Measurements from ENCODE around the gene KNSTRN.

KNSTRN gene, protein sequence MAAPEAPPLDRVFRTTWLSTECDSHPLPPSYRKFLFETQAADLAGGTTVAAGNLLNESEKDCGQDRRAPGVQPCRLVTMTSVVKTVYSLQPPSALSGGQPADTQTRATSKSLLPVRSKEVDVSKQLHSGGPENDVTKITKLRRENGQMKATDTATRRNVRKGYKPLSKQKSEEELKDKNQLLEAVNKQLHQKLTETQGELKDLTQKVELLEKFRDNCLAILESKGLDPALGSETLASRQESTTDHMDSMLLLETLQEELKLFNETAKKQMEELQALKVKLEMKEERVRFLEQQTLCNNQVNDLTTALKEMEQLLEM

GRCh38 chr15:40382580-40383456 is at the start of gene KNSTRN:
KNSTRN (plus strand) TSS chr15:40382721; CDS start chr15:40382836, 115 bp downstream.
- Histone ChIP-seq H3K27ac (ENCODE audit: low read depth, low read length) (no peak within 1 kb of the TSS), H3K9ac (ENCODE audit: low read depth in 1 of 2, low read length in 2 of 2) (peak within 1 kb of the TSS; percentile 74 to 84), H3K4me3 (ENCODE audit: low read depth in 1 of 2, low read length in 2 of 2) (peak within 1 kb of the TSS; percentile 88 to 90), H3K27me3 (ENCODE audit: control insufficient read depth in 1 of 2, insufficient read depth in 2 of 2, low read length in 2 of 2) (no peaks in the 10 kb centered on the region), H3K36me3 (ENCODE audit: control insufficient read depth in 1 of 2, insufficient read depth in 2 of 2, low read length in 2 of 2) (peaks cover 8 to 10% of the 10 kb centered on the region in 2 donors), H3K4me1 (ENCODE audit: control insufficient read depth in 1 of 2, insufficient read depth in 2 of 2, low read length in 2 of 2) (peaks cover 8 to 9% of the 10 kb centered on the region in 2 donors), H3K9me3 (ENCODE audit: control insufficient read depth in 1 of 2, low read length in 2 of 2) (no peaks in the 10 kb centered on the region)

GRCh38 chr15:40333922-40334492 is 48.5 kb upstream of the KNSTRN start:
- Histone ChIP-seq H3K9me3 (ENCODE audit: control insufficient read depth in 1 of 2, low read length in 2 of 2) (no peaks in the 10 kb centered on the region), H3K27me3 (ENCODE audit: control insufficient read depth in 1 of 2, insufficient read depth in 2 of 2, low read length in 2 of 2) (no peaks in the 10 kb centered on the region), H3K27ac (ENCODE audit: low read depth, low read length) (peak overlapping the region; percentile 77), H3K4me1 (ENCODE audit: control insufficient read depth in 1 of 2, insufficient read depth in 2 of 2, low read length in 2 of 2) (peaks cover 48% of the 10 kb centered on the region in 2 donors), H3K36me3 (ENCODE audit: control insufficient read depth in 1 of 2, insufficient read depth in 2 of 2, low read length in 2 of 2) (no peaks in the 10 kb centered on the region), H3K9ac (ENCODE audit: low read depth in 1 of 2, low read length in 2 of 2) (peak overlapping the region in 1 of 2 donors; percentile 27), H3K4me3 (ENCODE audit: low read depth in 1 of 2, low read length in 2 of 2) (peak overlapping the region in 1 of 2 donors; percentile 8)

DNA sequence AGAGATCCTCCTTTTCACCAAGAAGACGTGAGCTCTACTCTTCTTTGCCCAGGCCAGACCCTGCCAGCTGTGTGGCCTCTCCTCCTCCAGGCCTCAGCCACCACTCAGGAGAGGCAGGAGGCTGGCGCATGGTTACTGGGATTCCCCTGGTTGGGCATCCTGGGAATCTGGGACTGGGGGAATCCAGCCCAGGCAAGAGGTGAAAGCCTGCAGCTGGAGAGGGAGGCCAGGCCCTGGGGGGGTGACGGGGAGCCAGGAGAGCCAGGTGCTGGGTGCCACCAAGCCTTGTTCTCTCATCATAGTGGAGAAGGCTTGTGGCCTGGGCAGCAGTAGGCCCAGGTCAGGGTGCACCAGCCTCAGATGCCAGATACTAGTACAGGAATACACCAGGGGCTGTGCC is 48.0 kb upstream of the KNSTRN start:
- Histone ChIP-seq H3K9ac (ENCODE audit: low read depth in 1 of 2, low read length in 2 of 2) (peak overlapping the region in 1 of 2 donors; percentile 27), H3K36me3 (ENCODE audit: control insufficient read depth in 1 of 2, insufficient read depth in 2 of 2, low read length in 2 of 2) (no peaks in the 10 kb centered on the region), H3K4me3 (ENCODE audit: low read depth in 1 of 2, low read length in 2 of 2) (no peak overlapping the region), H3K27me3 (ENCODE audit: control insufficient read depth in 1 of 2, insufficient read depth in 2 of 2, low read length in 2 of 2) (no peaks in the 10 kb centered on the region), H3K27ac (ENCODE audit: low read depth, low read length) (peak overlapping the region; percentile 77), H3K9me3 (ENCODE audit: control insufficient read depth in 1 of 2, low read length in 2 of 2) (no peaks in the 10 kb centered on the region), H3K4me1 (ENCODE audit: control insufficient read depth in 1 of 2, insufficient read depth in 2 of 2, low read length in 2 of 2) (peaks cover 53 to 54% of the 10 kb centered on the region in 2 donors)

- H3K4me1 ChIP-seq (ENCODE audit: control insufficient read depth in 1 of 2, insufficient read depth in 2 of 2, low read length in 2 of 2), result peaks cover 57% of the 10 kb centered on the region in 2 donors
- no peaks in the 10 kb centered on the region for H3K9me3 ChIP-seq (ENCODE audit: control insufficient read depth in 1 of 2, low read length in 2 of 2)
- H3K9ac ChIP-seq (ENCODE audit: low read depth in 1 of 2, low read length in 2 of 2), result no peak overlapping the region
- H3K4me3 ChIP-seq (ENCODE audit: low read depth in 1 of 2, low read length in 2 of 2), result no peak overlapping the region
- H3K27ac ChIP-seq (ENCODE audit: low read depth, low read length), result peak overlapping the region; percentile 77
- no peaks in the 10 kb centered on the region for H3K36me3 ChIP-seq (ENCODE audit: control insufficient read depth in 1 of 2, insufficient read depth in 2 of 2, low read length in 2 of 2)
- H3K27me3 ChIP-seq (ENCODE audit: control insufficient read depth in 1 of 2, insufficient read depth in 2 of 2, low read length in 2 of 2), result no peaks in the 10 kb centered on the region
Measured at GRCh38 chr15:40334941-40335795, 47.4 kb upstream of the KNSTRN start.

DNA sequence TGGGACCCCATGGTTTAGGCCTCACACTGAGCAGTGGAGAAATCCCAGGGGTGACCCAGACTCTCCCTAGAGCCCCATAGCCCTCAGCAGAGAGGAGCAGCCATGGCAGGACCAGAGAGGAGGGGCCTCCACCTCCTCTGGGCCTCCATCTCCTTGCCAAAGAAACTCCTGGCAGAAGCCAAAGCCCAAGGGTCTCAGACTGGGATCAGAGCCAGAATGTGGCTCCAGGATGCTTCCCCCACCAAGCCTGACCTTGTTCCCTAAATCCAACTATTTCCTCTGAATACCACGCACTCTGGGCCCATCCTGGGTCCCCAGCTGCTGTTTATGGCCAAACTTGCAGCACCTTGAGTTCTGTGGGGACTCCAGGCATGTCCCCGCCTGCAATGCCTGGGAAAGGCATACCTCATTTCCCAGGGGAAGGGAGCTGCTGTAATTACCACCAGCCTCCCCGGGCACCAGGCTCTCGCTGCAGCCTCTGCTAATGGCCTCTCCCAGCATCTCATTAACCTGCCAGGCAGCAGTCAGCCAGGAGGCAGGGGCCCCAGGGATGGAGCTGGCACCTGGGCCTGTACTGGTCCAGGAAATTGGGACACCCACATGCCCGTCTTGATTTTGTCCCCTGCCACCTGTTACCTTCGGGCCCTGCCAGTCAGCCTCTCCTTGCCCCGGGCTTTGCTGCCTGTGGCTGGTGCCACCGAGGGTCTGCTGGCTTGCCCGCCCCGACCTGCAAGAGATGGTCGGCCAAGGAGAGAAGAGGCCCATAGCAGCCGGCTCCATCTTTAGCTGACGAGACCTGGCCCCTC is 46.4 kb upstream of the KNSTRN start:
- H3K4me1 ChIP-seq (ENCODE audit: control insufficient read depth in 1 of 2, insufficient read depth in 2 of 2, low read length in 2 of 2), result peaks cover 56 to 60% of the 10 kb centered on the region in 2 donors
- H3K27me3 ChIP-seq (ENCODE audit: control insufficient read depth in 1 of 2, insufficient read depth in 2 of 2, low read length in 2 of 2), result no peaks in the 10 kb centered on the region
- no peak overlapping the region for H3K9ac ChIP-seq (ENCODE audit: low read depth in 1 of 2, low read length in 2 of 2)
- H3K36me3 ChIP-seq (ENCODE audit: control insufficient read depth in 1 of 2, insufficient read depth in 2 of 2, low read length in 2 of 2), result no peaks in the 10 kb centered on the region
- H3K27ac ChIP-seq (ENCODE audit: low read depth, low read length), result no peak overlapping the region
- no peaks in the 10 kb centered on the region for H3K9me3 ChIP-seq (ENCODE audit: control insufficient read depth in 1 of 2, low read length in 2 of 2)
- no peak overlapping the region for H3K4me3 ChIP-seq (ENCODE audit: low read depth in 1 of 2, low read length in 2 of 2)

DNA sequence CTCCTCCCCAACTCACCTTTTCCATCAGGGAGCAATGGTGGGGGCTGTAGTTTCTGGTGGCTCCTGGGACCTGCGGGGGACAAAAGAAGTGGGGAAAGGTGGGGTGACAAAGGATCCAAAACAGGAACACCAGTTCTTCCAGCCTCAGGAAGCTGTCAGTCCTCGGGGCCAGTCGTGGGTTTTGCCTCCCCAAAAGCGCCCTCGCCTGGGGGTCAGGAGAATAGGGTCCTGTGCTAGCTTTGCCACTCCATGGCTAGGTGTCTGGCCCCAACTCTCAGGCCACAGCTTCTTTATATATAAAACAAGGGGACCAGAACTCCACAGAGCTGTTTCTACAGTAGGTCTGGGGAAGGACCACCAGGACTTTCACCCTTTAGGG is 45.8 kb upstream of the KNSTRN start:
- no peaks in the 10 kb centered on the region for H3K9me3 ChIP-seq (ENCODE audit: control insufficient read depth in 1 of 2, low read length in 2 of 2)
- peaks cover 59 to 66% of the 10 kb centered on the region in 2 donors for H3K4me1 ChIP-seq (ENCODE audit: control insufficient read depth in 1 of 2, insufficient read depth in 2 of 2, low read length in 2 of 2)
- H3K4me3 ChIP-seq (ENCODE audit: low read depth in 1 of 2, low read length in 2 of 2), result no peak overlapping the region
- no peak overlapping the region for H3K27ac ChIP-seq (ENCODE audit: low read depth, low read length)
- no peaks in the 10 kb centered on the region for H3K36me3 ChIP-seq (ENCODE audit: control insufficient read depth in 1 of 2, insufficient read depth in 2 of 2, low read length in 2 of 2)
- H3K9ac ChIP-seq (ENCODE audit: low read depth in 1 of 2, low read length in 2 of 2), result no peak overlapping the region
- no peaks in the 10 kb centered on the region for H3K27me3 ChIP-seq (ENCODE audit: control insufficient read depth in 1 of 2, insufficient read depth in 2 of 2, low read length in 2 of 2)

DNA sequence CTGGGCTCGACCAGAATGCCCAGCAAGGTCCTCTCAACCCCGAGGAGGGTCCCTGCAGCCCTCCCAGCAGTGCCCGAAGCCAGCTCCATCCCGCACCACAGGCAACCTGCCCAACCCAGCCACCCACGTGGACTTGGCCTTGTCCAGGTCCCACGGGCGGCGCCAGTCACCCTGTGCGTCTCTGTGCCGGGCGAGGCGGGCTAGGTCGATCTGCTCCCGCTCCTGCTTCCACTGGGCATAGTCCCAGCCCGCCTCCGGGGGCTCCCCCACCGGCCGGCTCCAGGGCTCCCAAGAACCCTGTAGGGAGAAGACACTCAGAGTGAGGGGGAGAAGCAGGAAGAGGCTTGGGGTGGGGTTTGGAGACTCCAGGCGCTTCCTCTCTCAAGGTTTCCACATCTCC is 44.9 kb upstream of the KNSTRN start:
- Histone ChIP-seq H3K27ac (ENCODE audit: low read depth, low read length) (no peak overlapping the region), H3K9ac (ENCODE audit: low read depth in 1 of 2, low read length in 2 of 2) (peak overlapping the region; percentile 18 to 29), H3K4me3 (ENCODE audit: low read depth in 1 of 2, low read length in 2 of 2) (no peak overlapping the region), H3K36me3 (ENCODE audit: control insufficient read depth in 1 of 2, insufficient read depth in 2 of 2, low read length in 2 of 2) (no peaks in the 10 kb centered on the region), H3K9me3 (ENCODE audit: control insufficient read depth in 1 of 2, low read length in 2 of 2) (no peaks in the 10 kb centered on the region), H3K27me3 (ENCODE audit: control insufficient read depth in 1 of 2, insufficient read depth in 2 of 2, low read length in 2 of 2) (no peaks in the 10 kb centered on the region), H3K4me1 (ENCODE audit: control insufficient read depth in 1 of 2, insufficient read depth in 2 of 2, low read length in 2 of 2) (peaks cover 62 to 66% of the 10 kb centered on the region in 2 donors)

DNA sequence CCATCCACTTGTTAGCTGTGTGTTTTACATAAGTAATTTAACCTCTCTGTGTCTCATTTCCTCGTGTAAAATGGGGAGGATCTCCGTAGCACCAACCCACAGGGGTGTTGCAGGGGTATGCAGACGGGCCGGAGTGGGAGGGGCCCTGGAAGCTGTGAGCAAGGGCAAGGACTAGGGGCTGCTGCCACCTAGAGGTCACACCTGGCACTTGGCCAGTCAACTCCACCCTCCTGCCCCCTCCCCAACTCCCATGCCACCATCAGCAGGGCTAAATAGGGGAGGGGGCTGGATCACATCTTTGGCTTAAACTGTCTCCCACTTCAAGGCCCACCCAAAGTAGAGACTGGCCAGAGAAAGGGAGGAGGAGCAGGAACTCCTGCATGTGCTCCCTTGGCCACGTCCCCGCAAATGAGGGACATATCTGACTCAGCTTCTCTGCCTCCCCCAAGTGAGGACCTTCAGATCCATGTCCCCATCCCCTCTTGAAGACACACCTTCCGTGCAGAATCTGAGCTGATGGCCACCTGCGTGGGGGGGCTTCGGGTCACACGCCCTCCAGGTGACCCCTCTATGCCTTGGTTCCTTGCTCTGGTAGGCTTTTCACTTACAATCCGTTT is 44.4 kb upstream of the KNSTRN start:
- Histone ChIP-seq H3K9me3 (ENCODE audit: control insufficient read depth in 1 of 2, low read length in 2 of 2) (no peaks in the 10 kb centered on the region), H3K27me3 (ENCODE audit: control insufficient read depth in 1 of 2, insufficient read depth in 2 of 2, low read length in 2 of 2) (no peaks in the 10 kb centered on the region), H3K27ac (ENCODE audit: low read depth, low read length) (no peak overlapping the region), H3K9ac (ENCODE audit: low read depth in 1 of 2, low read length in 2 of 2) (peak overlapping the region; percentile 18 to 29), H3K4me1 (ENCODE audit: control insufficient read depth in 1 of 2, insufficient read depth in 2 of 2, low read length in 2 of 2) (peaks cover 68 to 69% of the 10 kb centered on the region in 2 donors), H3K36me3 (ENCODE audit: control insufficient read depth in 1 of 2, insufficient read depth in 2 of 2, low read length in 2 of 2) (no peaks in the 10 kb centered on the region), H3K4me3 (ENCODE audit: low read depth in 1 of 2, low read length in 2 of 2) (no peak overlapping the region)

All from duodenal mucosa (tissue), 2 donors.